HG03108 (cell line): ENCODE data around the gene TTC23.
"Not testable (repeated sequence)": the region's sequence is repeated elsewhere in the genome, so short reads cannot be mapped to it uniquely, and the experiment has no call there.

Source experiments
- ATAC-seq: cut with Tn5 transposase; IDR thresholded peaks from one replicate; pipeline ENCODE4 v1.9.1; 2021; ENCODE audit warnings: moderate library complexity; ENCODE audit not compliant: unreplicated experiment

The TTC23 gene

GRCh38 chr15:99201408-99202175, 47.8 kb downstream of the TTC23 start:
- no peak for ATAC-seq

- no peak for ATAC-seq
Measured at GRCh38 chr15:99197856-99198255, 51.5 kb downstream of the TTC23 start.

- not testable (repeated sequence) for ATAC-seq
Measured at GRCh38 chr15:99192181-99192580, 57.2 kb downstream of the TTC23 start.

- ATAC-seq, result no peak
Measured at GRCh38 chr15:99187936-99188335, 61.4 kb downstream of the TTC23 start.

DNA sequence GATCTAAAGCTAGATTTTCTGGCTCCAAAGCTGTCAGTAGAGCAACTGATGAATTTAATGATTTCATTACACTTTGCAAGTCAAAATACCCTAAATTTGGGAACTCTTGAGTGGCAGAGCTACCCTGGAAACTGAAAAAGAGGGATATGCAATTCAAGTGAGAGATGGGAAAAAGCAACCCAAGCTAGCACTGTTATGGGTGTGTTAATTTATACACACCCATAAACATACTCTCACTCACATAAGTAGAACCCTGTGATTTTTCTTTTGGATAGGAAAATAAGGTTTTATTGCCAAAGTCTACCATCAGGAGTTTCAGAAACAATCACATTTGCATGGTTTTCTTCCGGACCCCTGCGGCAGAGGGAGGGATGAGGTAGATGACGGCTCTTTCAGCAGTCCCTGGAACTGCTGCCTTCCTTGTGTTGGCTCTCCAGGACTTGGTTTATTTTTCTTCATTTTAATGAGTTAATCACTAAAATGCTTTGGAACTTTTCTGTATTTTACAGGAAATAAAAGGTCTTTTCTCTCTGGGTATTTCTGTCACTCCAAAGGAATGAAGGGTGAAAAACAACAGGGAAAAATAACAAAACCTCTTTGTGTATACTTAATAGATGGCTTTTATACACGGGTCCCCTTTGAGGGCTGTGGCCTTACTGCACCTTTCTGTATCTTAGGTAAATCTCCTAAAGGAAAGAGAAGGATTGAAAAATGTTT, 63.8 kb downstream of the TTC23 start:
- no peak for ATAC-seq

DNA sequence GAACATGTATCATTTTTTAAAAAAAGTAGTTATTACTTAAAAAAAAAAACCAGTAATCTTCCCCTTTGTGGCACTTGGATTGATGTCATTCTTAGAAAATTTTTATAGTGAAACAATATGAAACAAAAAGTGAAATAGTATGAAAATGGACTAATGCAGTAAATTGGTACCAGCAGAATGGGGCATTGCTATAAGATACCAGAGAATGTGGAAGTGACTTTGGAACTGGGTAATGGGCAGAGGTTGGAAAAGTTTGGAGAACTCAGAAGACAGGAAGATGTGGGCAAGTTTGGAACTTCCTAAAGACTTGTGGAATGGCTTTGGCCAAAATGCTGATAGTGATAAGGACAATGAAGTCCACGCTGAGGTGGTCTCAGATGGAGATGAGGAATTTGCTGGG, 66.6 kb downstream of the TTC23 start:
- ATAC-seq, result no peak

DNA sequence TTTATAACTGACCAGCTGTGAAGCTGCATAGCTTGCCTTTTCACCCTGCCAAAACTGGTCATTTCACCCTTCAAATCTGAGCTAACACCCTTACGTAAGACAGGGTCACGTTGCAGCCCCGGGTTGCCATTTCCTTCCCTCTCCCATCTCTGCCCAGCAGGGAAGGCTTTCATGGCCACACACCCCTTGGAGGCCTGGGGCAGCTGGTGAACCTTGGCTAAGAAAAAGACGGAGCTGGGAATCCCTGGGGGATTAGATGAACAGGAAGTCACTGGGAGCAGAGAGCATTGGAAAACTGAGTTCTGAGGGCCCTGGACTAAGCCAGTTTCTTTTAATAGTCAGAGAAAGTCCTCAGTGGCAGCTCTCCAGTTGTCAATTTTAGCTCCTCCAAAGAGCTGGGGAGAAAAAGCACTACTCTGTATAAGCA, 67.8 kb downstream of the TTC23 start:
- no peak for ATAC-seq

GRCh38 chr15:99180964-99181306, 68.4 kb downstream of the TTC23 start:
- ATAC-seq, result no peak

DNA sequence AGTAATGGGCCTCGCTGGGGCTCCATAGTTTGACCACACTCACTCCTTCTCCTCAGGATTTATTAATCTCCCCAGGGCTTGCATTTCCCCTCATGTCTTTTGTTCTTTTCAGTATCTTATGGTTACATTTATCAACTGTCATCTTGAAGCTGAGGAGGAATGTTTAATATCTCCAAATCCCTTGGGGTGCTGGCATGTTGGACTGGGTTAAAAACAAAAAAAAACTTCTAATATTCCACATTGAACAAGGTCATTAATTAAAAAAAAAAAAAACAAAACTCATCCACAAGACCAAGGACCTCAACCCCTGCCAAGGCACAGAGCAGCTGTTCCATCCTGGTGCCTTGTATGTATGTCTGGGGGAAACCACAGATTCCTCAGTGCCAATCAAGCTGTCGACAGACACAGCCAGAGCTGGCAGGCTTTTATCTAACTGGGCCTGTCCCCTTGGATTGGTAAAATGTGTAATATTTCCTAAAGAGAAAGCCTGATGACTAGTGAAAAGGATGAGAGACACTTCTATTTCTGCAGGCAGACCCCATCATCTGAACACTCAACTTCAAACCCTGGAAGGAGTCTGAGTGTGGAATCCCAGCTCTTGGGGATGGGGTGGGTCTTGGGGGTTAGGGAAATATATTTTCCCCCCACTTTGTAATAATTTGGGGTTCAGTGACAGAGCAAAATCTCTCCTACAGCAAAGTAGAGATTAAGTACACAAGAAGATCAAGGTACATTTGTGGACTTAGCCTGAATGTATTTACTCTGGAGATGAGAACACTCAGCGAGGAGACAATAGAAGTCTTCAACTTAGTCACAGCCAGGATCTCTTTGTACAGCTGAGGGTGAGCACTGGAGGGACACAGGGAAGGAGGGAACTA, 69.1 kb downstream of the TTC23 start:
- ATAC-seq, result no peak

GRCh38 chr15:99177679-99178078, 71.7 kb downstream of the TTC23 start:
- no peak for ATAC-seq

DNA sequence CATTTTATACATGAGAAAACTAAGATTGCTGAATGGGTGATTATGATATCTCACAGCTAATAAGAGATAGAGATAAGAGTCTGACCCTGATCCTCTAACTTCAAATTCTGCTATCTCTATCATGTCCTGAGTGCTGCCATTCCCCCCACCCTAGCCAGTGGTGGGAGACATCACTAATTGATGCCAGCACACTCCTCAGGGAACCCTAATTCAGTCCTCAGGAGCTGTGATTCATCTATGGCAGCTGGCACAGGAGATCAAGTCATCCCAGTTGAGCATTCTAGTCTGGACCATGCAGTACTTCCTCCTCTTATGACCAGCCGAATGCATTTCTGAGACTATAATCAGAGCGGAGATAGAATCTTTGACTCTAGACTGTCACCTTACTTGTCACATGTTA, 72.6 kb downstream of the TTC23 start:
- ATAC-seq, result no peak

GRCh38 chr15:99174567-99175395, 74.6 kb downstream of the TTC23 start:
- no peak for ATAC-seq

GRCh38 chr15:99172989-99173388, 76.4 kb downstream of the TTC23 start:
- ATAC-seq, result no peak

- ATAC-seq, result no peak
Measured at GRCh38 chr15:99172171-99172570, 77.2 kb downstream of the TTC23 start.

- no peak for ATAC-seq
Measured at GRCh38 chr15:99170476-99171065, 78.8 kb downstream of the TTC23 start.

- no peak for ATAC-seq
Measured at GRCh38 chr15:99169769-99170311, 79.5 kb downstream of the TTC23 start.

DNA sequence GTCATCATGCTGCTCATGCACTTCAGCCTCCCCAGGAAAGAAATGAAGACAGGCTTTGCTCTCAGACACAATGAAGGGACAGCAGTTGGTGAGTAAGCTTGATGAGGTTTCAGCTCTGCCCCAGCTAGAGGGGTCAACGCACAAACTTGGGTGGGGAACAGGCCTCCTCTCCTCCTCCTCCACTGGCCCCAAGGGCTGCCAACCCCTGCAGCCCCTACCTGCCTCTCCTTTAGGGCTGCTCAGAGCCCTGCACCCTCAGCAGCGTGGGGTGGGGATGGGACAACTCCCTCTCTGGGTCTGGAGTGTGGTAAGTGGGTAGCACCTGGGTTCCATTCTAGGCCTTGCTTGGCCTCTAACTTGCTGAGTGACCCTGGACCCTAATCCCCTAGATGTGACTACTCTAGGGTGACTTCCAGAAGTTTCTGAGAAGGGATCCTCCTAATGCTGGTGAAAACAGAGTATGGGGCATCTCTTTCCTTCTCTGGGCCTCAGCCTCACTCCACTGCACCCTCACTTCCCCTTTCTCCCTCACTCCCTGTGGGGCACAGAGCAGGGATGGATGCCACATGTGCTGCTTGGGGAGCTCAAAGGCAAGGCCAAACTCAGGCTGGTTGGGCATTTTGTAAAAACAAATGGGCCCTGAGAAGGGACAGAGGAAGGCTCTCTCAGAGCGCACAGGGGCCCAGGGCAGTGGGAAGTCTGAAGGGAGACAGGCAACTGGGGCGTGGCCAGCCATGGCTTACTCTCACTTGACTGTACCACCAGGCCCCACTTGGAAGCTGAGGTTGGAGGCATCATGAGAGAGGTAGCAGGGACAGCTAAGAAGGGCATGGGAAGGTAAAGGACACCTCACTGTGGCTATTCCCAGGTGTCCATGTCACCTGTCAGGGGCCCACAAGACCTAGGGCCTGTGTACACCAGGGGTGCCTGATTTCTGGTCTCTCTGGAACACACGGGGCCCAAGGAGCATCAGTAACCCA, 80.5 kb downstream of the TTC23 start:
- ATAC-seq, result no peak

GRCh38 chr15:99167640-99168039, 81.7 kb downstream of the TTC23 start:
- no peak for ATAC-seq

DNA sequence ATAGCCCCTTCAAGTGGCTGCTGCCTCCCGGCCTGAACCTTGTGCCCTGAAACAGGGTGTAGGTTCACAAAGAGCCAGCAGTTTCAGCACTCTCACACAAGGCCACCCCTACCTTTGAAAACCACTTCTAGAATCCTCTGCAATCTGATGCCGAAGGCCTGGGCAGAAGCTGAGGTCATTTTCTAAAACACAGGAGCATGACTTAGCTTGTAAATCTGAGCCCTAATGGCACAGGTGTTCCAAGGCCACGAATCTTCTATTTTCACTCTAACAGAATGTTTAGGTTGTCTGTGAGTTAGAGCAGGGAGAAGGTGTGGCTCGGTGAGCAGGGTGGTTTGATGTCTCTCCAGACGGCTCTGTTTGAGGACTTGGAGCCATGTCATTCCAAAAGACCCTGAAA, 82.2 kb downstream of the TTC23 start:
- ATAC-seq, result no peak
